Tibial nerve (tissue), 4 donors: ENCODE results near the gene B4GALNT1.
A peak's percentile ranks its signal among the peaks of the same experiment; 100 is the strongest.

Source experiments
- EP300 ChIP-seq, 2 donors: sonication (generic); formaldehyde crosslinking; IDR thresholded peaks; one replicate each; pipeline ENCODE4 v1.6.1; 2017; ENCODE audit warnings: antibody characterized with exemption in 2 of 2, mild to moderate bottlenecking in 1 of 2
- POLR2A ChIP-seq, 2 donors: fragments of 450-650 bp; IDR thresholded peaks; one replicate each; pipeline ENCODE4 v1.6.1; 2017; ENCODE audit warnings: antibody characterized with exemption in 2 of 2, mild to moderate bottlenecking in 2 of 2, moderate library complexity in 2 of 2
- TF ChIP-seq, protein P1 (sequence below), 5 experiments: fragments of 200-600 bp in 3 of 5; fragments of 450-650 bp in 2 of 5; sonication (generic) in 3 of 5; IDR thresholded peaks; one replicate each; pipeline ENCODE4 v1.5.1; 2016 to 2019; ENCODE audit warnings: antibody characterized with exemption in 5 of 5, mild to moderate bottlenecking in 3 of 5, moderate library complexity in 2 of 5

DNA sequence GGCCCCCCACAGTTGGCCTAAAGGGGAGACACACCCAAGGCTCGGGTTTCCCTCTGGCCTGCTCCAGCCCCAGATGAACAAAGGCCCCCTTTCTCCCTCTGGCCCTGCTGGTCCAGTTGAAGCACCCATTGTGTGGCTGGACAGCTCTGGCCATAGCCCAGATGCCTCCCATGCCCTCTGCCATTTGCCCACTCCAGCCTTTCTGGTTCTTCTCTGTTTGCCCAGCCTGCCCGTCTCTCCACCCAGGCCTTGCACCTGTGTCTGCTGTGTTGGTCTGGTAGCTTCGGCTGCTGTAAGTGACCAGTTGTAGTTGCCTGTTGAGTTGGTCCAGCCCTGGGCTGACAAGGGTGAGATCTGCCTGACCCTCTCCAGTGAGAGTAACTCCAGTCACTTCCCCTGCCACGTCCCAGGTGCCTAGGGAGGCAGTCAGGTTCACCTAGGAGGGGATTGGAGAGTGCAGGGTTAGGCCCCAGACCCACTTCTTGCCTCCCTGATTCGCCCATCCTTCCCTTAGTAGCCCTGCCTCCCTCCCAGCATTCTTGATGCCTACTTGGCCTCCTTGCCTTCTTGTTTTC is 3.0 kb downstream of the B4GALNT1 start:
- TF ChIP-seq POLR2A (IDR thresholded peaks at IDR 0.05) = no peak
- TF ChIP-seq, protein P1, sequence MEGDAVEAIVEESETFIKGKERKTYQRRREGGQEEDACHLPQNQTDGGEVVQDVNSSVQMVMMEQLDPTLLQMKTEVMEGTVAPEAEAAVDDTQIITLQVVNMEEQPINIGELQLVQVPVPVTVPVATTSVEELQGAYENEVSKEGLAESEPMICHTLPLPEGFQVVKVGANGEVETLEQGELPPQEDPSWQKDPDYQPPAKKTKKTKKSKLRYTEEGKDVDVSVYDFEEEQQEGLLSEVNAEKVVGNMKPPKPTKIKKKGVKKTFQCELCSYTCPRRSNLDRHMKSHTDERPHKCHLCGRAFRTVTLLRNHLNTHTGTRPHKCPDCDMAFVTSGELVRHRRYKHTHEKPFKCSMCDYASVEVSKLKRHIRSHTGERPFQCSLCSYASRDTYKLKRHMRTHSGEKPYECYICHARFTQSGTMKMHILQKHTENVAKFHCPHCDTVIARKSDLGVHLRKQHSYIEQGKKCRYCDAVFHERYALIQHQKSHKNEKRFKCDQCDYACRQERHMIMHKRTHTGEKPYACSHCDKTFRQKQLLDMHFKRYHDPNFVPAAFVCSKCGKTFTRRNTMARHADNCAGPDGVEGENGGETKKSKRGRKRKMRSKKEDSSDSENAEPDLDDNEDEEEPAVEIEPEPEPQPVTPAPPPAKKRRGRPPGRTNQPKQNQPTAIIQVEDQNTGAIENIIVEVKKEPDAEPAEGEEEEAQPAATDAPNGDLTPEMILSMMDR (IDR thresholded peaks at IDR 0.05) = no peak
- peak in 1 of 2 donors; percentile 25 for TF ChIP-seq EP300 (IDR thresholded peaks at IDR 0.05)
